Superior temporal gyrus (tissue), 1 donor: ENCODE data around the gene FAM169A.
A peak's percentile ranks its signal among the peaks of the same experiment; 100 is the strongest.
"Not testable (repeated sequence)": the region's sequence is repeated elsewhere in the genome, so short reads cannot be mapped to it uniquely, and the experiment has no call there.

ENCODE experiments used
- DNase-seq: peaks from one replicate; pipeline ENCODE4 v3.0.0-alpha.2; 2016; ENCODE audit errors: extremely low spot score

FAM169A gene

DNA sequence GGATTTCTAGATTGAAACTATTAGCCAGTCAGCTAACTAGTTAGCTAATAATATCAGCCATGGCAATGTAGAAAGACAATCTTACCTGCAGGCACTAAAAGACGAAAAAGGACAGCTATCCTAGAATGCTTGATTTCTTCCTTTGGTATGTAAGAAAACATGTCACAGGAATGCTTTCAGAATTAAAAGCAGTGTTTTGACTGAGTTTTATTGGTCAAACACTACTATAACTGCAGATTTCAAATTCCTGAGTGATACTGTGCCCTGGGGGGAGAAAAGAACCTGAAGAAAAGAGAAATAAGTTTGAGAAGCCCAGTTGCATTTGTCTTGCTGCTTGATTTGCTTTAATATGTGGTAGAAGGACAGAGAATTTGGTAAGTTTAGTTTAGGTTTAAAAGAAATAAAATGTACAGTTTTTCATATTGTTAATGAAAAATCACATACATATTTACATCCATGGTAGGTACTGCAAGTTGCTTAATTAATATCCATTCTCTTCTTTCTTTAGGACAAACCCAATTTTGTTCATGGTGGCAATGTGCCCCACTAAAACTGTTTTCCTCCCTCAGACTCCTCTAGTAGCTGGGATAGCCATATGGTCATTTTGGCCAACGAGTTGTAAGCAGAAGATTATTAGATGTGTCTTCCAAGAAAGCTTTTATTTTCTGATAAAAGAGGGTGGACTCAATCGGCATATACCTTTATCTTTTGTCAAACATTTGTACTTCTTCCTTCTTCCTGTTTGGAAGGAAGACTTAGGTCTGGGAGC is 4.3 kb upstream of the FAM169A start:
- DNase-seq = no peak

- not testable (repeated sequence) for DNase-seq
These were observed 3.2 kb upstream of the FAM169A start for GRCh38 chr5:74869414-74869813.

DNA sequence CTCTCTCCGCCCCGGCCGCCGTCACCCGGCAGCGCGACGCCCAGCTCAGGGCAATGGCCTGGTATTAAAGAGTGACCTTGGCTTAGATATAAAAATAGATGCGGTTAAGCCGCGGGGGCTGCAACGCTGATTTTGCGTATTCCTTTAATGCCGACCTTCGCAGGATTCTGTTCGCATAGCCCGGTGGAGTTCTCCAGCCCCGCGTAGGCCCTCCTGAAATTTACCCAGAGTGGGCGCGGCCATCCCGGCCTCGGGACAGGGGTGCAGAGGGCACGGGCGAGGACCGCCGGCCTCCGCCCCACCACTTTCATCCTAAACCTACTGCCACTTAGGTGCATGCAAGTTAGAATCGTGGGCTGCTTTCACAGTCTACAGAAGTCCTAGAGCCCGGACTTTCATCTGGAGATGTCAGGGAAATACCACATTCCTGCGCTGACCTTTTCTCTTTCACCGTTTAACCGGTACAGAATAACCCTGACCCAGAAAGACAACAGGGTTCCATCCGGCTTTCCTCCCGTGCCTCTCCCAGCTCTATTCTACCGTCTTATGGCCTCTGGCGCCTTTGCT is 492 bp upstream of the FAM169A start:
- no peak for DNase-seq

DNA sequence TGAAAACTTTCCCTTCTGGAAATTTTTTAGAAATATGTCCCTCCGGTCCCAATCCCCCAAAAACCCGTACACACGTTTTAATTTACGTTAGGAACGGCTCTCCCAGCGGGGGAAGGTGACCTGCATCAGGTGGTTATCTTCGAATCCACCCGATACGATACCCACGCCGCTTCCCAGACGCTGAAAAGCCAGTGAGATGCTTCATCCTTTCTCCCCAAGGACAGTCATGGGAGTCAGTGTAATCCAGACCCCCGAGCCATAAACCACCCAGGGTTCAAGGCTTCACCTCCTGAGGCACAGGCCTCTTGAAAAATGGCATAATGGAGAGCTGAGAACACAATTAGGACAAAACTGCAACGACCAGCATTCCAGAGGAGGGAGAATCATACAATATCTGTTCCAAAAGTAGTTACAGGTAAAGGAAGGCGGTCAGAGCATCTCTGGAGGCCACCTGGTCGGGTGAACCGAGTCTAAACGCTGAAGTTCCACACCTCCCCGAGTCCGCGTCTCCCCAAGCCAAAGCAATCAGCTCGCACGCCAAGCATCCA is 857 bp downstream of the FAM169A start:
- DNase-seq = peak; percentile 55

DNA sequence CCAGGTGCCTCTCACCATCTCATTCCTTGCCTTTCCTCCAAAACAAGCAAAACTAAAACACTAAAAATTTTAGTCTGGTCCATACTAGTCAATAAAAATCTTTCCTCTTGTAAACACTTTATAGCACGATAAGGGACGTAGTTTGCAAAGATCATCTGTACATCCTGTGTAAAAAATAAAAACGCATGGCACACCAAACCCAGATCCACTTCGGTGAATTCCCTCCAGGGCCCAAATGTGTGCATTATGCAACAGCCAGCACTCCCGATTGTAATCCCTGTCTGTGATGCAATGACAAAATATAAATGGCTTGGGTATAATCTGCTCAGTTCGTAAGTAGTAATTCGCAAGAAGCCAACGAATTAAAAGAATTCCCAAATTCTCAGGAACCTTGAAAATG is 1.4 kb downstream of the FAM169A start:
- DNase-seq = peak; percentile 69

- no peak for DNase-seq
These were observed 2.5 kb downstream of the FAM169A start for GRCh38 chr5:74863726-74864125.

- DNase-seq = no peak
These were observed 4.0 kb downstream of the FAM169A start for GRCh38 chr5:74862221-74862620.

DNA sequence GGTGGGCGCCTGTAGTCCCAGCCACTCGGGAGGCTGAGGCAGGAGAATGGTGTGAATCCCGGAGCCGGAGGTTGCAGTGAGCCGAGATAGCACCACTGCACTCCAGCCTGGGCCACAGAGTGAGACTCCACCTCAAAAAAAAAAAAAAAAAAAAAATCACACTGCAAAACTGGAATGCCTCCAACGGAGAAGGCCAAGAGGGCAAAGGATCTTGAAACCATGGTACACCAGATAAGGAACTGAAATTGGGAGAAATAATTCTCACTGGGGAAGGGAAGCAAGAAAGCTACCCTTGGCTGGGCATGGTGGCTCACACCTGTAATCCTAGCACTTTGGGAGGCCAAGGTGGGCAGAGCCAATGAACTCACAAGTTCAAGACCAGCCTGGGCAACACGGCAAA is 9.2 kb downstream of the FAM169A start:
- not testable (repeated sequence) for DNase-seq

GRCh38 chr5:74853256-74853655 is 12.9 kb downstream of the FAM169A start:
- DNase-seq = no peak

DNA sequence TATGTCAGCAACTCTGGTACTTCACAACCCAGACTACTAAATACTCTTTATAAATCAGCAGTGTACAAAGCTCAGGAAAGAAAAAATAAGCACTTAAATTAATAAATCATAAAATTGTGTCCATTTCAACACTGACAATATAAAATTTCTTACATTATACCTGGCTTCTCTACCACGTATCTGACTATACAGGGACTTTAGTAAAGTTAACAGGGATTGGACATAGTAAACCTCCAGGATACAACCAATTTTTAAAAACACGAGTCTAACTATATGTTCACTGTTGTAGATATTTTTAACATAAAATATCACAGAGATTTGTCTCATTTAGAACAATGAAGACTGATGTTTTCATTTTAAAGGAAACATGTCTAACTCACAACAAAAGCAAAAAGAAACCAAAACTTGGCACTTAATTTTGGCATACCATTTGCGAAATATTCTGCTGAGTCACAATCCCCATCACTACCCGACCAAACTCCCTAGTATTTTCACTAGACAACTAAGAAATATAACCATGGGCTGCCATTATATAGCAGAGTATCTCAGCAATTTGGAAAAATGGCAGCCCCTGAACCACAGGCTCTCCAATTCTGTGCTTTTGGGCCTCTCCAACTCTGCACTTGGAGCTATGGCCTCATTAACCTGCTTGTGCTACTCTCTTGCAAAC is 14.4 kb downstream of the FAM169A start:
- DNase-seq = no peak

DNA sequence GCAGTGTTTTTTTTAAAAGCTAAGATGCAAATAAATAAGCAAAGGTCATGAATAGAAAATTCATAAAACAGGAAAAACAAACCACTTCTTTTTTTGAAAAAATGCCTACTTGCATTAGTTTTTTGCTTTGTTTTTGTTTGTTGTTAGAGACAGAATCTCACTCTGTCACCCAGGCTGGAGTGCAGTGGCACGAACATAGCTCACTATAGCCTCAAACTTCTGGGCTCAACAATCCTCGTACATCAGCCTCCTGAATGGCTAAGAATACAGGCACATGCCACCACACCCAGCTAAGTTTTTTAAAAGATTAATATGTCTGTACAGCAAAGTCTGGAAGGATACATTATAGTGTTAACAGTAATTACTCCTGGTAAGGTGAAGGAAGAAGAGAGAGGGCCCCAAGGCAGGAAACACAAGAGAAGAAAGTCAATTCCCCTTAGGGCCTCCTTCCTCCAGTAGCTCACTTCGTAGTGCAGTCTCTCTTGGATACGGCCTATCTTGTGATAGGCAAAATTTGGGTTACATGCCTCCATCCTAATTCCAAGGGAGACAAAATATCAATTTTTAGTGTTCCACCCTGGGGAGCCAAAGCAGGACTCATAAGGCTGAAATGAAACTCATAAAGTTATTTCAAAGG is 15.3 kb downstream of the FAM169A start:
- DNase-seq = no peak

- no peak for DNase-seq
These were observed 16.2 kb downstream of the FAM169A start for GRCh38 chr5:74850030-74850429.

GRCh38 chr5:74848553-74849025 is 17.6 kb downstream of the FAM169A start:
- no peak for DNase-seq

DNA sequence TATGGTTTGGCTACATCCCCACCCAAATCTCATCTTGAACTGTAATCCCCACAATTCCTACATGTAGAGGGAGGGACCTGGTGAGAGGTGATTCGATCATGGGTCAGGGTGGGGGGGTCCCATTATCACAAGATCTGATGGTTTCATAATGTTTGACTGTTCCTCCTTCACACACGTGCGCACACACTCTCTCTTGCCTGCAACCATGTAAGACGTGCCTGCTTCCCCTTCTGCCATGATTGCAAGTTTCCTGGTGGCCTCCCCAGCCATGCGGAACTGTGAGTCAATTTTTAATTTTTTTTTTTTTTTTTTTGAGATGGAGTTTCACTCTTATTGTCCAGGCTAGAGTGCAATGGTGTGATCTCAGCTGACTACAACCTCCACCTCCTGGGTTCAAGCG is 27.0 kb downstream of the FAM169A start:
- DNase-seq = no peak

GRCh38 chr5:74838262-74838661 is 27.9 kb downstream of the FAM169A start:
- DNase-seq = no peak

- no peak for DNase-seq
These were observed 29.1 kb downstream of the FAM169A start for GRCh38 chr5:74837115-74837514.

GRCh38 chr5:74833537-74834266 is 32.5 kb downstream of the FAM169A start:
- no peak for DNase-seq

DNA sequence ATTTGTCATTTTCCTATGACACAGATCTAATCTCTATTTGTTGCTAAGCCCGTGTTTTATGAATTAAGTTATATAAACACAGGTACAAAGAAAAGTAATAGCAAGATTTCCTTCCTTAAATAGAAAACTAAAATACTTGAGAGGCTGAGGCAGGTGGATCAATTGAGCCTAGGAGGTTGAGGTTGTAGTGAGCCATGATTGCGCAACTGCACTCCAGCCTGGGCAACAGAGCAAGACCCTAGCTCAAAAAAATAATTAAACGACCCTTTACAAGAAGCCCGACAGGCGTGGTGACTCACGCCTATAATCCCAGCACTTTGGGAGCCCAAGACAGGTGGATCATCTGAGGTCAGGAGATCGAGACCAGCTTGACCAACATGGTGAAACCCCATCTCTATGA is 36.8 kb downstream of the FAM169A start:
- no peak for DNase-seq

- no peak for DNase-seq
These were observed 43.9 kb downstream of the FAM169A start for GRCh38 chr5:74822288-74822687.

GRCh38 chr5:74816875-74817274 is 49.3 kb downstream of the FAM169A start:
- no peak for DNase-seq

DNA sequence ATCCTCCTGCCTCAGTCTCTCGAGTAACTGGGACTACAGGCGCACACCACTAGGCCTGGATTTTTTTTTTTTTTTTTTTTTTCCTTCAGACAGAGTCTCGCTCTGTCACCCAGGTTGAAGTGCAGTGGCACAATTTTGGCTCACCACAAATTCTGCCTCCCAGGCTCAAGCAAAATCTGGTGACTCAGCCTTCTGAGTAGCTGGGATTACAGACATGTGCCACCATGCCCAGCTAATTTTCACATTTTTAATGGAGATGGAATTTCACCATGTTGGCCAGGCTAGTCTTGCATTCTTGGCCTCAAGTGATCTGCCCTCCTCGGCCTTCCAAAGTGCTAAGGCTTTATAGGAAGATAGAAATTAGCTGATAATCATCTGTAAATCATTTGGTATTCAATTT is 55.3 kb downstream of the FAM169A start:
- no peak for DNase-seq
